MCF 10A (cell line): Measurements from ENCODE around the gene PFKFB3. TPM values are rescaled to one million over a fixed set of nuclear protein-coding genes. Genes with fewer than 3 reads are reported as not detected.

Source experiments
- BruUV-seq: library from RNA; stranded (reverse); fragments of 400-500 nt; replicated peaks from 2 replicates; lab custom pipeline; 2021; lab: Mats Ljungman, UMichigan
- CTCF ChIA-PET: fragments of 300-600 bp; sonication (Branson Sonifier 250); formaldehyde crosslinking; extraction: SDS; loops from one replicate; lab custom pipeline; 2021; ENCODE audit warnings: antibody characterized with exemption, inconsistent platforms; lab: Yijun Ruan, JAX
- POLR2A ChIA-PET: fragments of 300-600, 350-650 bp; sonication (Branson Sonifier 250); formaldehyde crosslinking; extraction: SDS; loops from one replicate; lab custom pipeline; 2020; ENCODE audit warnings: antibody characterized with exemption, inconsistent platforms; lab: Yijun Ruan, JAX
- DNase-seq: peaks from one replicate; pipeline ENCODE4 v3.0.0-alpha.2; 2018; ENCODE audit not compliant: unreplicated experiment
- H3K27ac Mint-ChIP-seq: one replicate; pipeline ENCODE4 v1.8.0; 2022; ENCODE audit warnings: mild to moderate bottlenecking, low read depth, mixed read lengths; ENCODE audit not compliant: unreplicated experiment
- H3K27me3 Mint-ChIP-seq: one replicate; pipeline ENCODE4 v1.8.0; 2022; ENCODE audit warnings: mixed read lengths; ENCODE audit not compliant: insufficient read depth, unreplicated experiment
- H3K36me3 Mint-ChIP-seq: one replicate; pipeline ENCODE4 v1.8.0; 2022; ENCODE audit warnings: mild to moderate bottlenecking, moderate library complexity, mixed read lengths; ENCODE audit not compliant: insufficient read depth, unreplicated experiment
- H3K4me1 Mint-ChIP-seq: one replicate; pipeline ENCODE4 v1.8.0; 2022; ENCODE audit warnings: mixed read lengths; ENCODE audit not compliant: insufficient read depth, unreplicated experiment
- H3K4me3 Mint-ChIP-seq: one replicate; pipeline ENCODE4 v1.8.0; 2022; ENCODE audit warnings: mild to moderate bottlenecking, moderate library complexity, mixed read lengths; ENCODE audit not compliant: unreplicated experiment
- H3K9me3 Mint-ChIP-seq: one replicate; pipeline ENCODE4 v1.8.0; 2022; ENCODE audit warnings: mixed read lengths; ENCODE audit not compliant: unreplicated experiment
- CTCF ChIP-seq: fragments of 200-600 bp; IDR thresholded peaks from one replicate; pipeline ENCODE4 v1.8.0; 2022; ENCODE audit warnings: antibody characterized with exemption, mild to moderate bottlenecking; ENCODE audit not compliant: unreplicated experiment
- intact Hi-C: fragments of 100-400 bp; cut with micrococcal nuclease; formaldehyde crosslinking; loops from 2 replicates; pipeline ENCODE4 v1.14.1; 2022
- total RNA-seq: library from RNA; stranded (reverse); gene quantifications from 2 replicates; pipeline ENCODE4 v1.2.3, GENCODE V29; 2022

Gene PFKFB3
- total RNA-seq, 1 experiment from 2014 or later = 15.8 TPM

- Mint-ChIP-seq H3K9me3 (peaks cover 5% of the 10 kb centered on the region), H3K36me3 (peaks cover 6% of the 10 kb centered on the region), H3K4me3 (no peak overlapping the region), H3K27me3 (no peaks in the 10 kb centered on the region), H3K27ac (no peak overlapping the region), H3K4me1 (no peaks in the 10 kb centered on the region)
- BruUV-seq = no TSS peak
- intact Hi-C loops = no loop called here
- no peak for DNase-seq
- ChIA-PET POLR2A (no interaction called here), CTCF (interaction anchor here (0.9 kb wide), 1 partner anchor 22 kb away, joined by 3 read pairs; no protein-coding TSS in a partner anchor)
- TF ChIP-seq CTCF = no peak
Measured at GRCh38 chr10:6254201-6254600, 51.5 kb downstream of the PFKFB3 start.

GRCh38 chr10:6255548-6256061 lies 52.9 kb downstream of the PFKFB3 start:
- no peaks in the 10 kb centered on the region for H3K4me1 Mint-ChIP-seq
- POLR2A ChIA-PET = no interaction called here
- CTCF ChIA-PET = interaction anchor here (0.6 kb wide), 1 partner anchor 13 kb away, joined by 3 read pairs; no protein-coding TSS in a partner anchor
- intact Hi-C loops = no loop called here
- no peak for DNase-seq
- TF ChIP-seq CTCF = no peak
- H3K27ac Mint-ChIP-seq = no peak overlapping the region
- peaks cover 13% of the 10 kb centered on the region for H3K9me3 Mint-ChIP-seq
- no TSS peak for BruUV-seq
- no peaks in the 10 kb centered on the region for H3K27me3 Mint-ChIP-seq
- H3K4me3 Mint-ChIP-seq = no peak overlapping the region
- H3K36me3 Mint-ChIP-seq = peaks cover 6% of the 10 kb centered on the region

GRCh38 chr10:6256439-6256838 lies 53.7 kb downstream of the PFKFB3 start:
- BruUV-seq = no TSS peak
- POLR2A ChIA-PET = interaction anchor here (1.0 kb wide), 1 partner anchor 43 kb away, joined by 4 read pairs; no protein-coding TSS in a partner anchor
- no peak overlapping the region for H3K27ac Mint-ChIP-seq
- H3K9me3 Mint-ChIP-seq = peaks cover 13% of the 10 kb centered on the region
- CTCF ChIA-PET = interaction anchor here (1.1 kb wide), 1 partner anchor 19 kb away, joined by 3 read pairs; no protein-coding TSS in a partner anchor
- DNase-seq = peak; percentile 61
- no peak for TF ChIP-seq CTCF
- no peaks in the 10 kb centered on the region for H3K27me3 Mint-ChIP-seq
- no peak overlapping the region for H3K4me3 Mint-ChIP-seq
- H3K4me1 Mint-ChIP-seq = no peaks in the 10 kb centered on the region
- intact Hi-C loops = no loop called here
- H3K36me3 Mint-ChIP-seq = peaks cover 6% of the 10 kb centered on the region

- no peak overlapping the region for H3K4me3 Mint-ChIP-seq
- no peak for DNase-seq
Measured at GRCh38 chr10:6259153-6259552, 56.4 kb downstream of the PFKFB3 start.

More at GRCh38 chr10:6259153-6259552, 56.4 kb downstream of the PFKFB3 start:
- Mint-ChIP-seq H3K4me1 (no peaks in the 10 kb centered on the region), H3K27me3 (no peaks in the 10 kb centered on the region), H3K36me3 (peaks cover 6% of the 10 kb centered on the region), H3K9me3 (peaks cover 20% of the 10 kb centered on the region), H3K27ac (no peak overlapping the region)
- no peak for TF ChIP-seq CTCF
- intact Hi-C loops = no loop called here
- ChIA-PET CTCF (no interaction called here), POLR2A (no interaction called here)
- no TSS peak for BruUV-seq
